Breast epithelium (tissue), 3 donors: ENCODE data around the gene ZNF547.

Source experiments
- POLR2A ChIP-seq: fragments of 450-650 bp; IDR thresholded peaks from one replicate; pipeline ENCODE4 v1.6.1; 2016; ENCODE audit warnings: antibody characterized with exemption, mild to moderate bottlenecking, moderate library complexity
- POLR2AphosphoS5 ChIP-seq, 3 donors: sonication (generic); formaldehyde crosslinking; IDR thresholded peaks; one replicate each; pipeline ENCODE4 v1.6.1; 2017; ENCODE audit warnings: antibody characterized with exemption in 3 of 3
- TF ChIP-seq, protein P1 (sequence below), 3 donors: fragments of 450-650 bp; IDR thresholded peaks; one replicate each; pipeline ENCODE4 v1.5.1; 2016 to 2017; ENCODE audit warnings: antibody characterized with exemption in 3 of 3, mild to moderate bottlenecking in 3 of 3, moderate library complexity in 3 of 3

DNA sequence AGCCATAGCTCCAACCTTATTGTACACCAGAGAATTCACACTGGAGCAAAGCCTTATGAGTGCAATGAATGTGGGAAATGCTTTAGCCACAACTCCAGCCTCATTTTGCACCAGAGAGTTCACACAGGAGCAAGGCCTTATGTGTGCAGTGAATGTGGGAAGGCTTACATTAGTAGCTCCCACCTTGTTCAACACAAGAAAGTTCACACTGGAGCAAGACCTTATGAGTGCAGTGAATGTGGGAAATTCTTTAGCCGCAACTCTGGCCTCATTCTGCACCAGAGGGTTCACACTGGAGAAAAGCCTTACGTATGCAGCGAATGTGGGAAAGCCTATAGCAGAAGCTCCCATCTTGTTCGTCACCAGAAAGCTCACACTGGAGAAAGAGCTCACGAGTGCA lies 5.9 kb upstream of the ZNF547 start:
- TF ChIP-seq, protein P1, sequence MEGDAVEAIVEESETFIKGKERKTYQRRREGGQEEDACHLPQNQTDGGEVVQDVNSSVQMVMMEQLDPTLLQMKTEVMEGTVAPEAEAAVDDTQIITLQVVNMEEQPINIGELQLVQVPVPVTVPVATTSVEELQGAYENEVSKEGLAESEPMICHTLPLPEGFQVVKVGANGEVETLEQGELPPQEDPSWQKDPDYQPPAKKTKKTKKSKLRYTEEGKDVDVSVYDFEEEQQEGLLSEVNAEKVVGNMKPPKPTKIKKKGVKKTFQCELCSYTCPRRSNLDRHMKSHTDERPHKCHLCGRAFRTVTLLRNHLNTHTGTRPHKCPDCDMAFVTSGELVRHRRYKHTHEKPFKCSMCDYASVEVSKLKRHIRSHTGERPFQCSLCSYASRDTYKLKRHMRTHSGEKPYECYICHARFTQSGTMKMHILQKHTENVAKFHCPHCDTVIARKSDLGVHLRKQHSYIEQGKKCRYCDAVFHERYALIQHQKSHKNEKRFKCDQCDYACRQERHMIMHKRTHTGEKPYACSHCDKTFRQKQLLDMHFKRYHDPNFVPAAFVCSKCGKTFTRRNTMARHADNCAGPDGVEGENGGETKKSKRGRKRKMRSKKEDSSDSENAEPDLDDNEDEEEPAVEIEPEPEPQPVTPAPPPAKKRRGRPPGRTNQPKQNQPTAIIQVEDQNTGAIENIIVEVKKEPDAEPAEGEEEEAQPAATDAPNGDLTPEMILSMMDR (IDR thresholded peaks at IDR 0.05): no peak
- no peak for TF ChIP-seq POLR2A
- TF ChIP-seq POLR2AphosphoS5 (IDR thresholded peaks at IDR 0.05): no peak
